GM18520 (cell line): Measurements from ENCODE around the gene TBXAS1.

Experiments
- ATAC-seq: cut with Tn5 transposase; IDR thresholded peaks from one replicate; pipeline ENCODE4 v1.9.1; 2021; ENCODE audit not compliant: unreplicated experiment

TBXAS1 gene

DNA sequence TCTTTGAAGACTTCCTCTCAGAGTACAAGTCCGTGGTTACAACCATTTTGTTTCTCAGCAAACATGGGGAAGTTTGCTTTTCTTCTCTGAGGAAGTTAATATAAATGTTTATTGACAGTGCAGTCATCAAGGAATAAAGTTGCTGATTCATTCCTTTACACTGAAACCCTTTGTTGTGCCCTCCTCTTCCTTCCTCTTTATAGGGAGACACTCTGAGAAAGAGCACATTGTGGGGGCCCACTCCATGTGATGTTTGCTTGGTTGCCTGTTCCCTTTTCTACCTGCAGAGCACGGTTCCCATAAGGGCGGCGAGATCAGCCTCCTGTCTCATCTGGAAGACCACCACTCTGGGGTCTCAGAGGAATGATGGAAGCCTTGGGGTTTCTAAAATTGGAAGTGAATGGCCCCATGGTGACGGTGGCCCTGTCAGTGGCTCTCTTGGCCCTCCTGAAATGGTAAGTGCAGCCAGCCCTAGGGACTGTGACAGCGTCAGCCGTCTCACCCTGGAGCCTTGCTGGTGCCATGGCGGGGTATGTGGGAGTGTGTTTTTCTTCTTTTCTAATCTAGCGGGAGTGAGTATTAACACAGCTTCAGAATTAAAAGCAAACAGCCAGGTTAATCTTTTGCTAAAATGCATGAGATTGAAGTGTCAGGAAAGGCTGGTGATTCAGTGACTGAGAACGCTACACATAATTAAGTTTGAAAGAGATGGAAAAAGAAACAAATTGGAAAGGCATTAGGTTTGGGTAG is at the start of gene TBXAS1:
Gene TBXAS1 (plus strand): TSS at position 240 of the 750 bp plus-strand sequence. CDS start 127 bp downstream, at position 367.
- ATAC-seq, result no peak

GRCh38 chr7:139782932-139783331 is 46.1 kb upstream of the TBXAS1 start:
- no peak for ATAC-seq

GRCh38 chr7:139783647-139784385 is 45.2 kb upstream of the TBXAS1 start:
- ATAC-seq, result no peak

GRCh38 chr7:139784648-139785047 is 44.4 kb upstream of the TBXAS1 start:
- ATAC-seq, result no peak

DNA sequence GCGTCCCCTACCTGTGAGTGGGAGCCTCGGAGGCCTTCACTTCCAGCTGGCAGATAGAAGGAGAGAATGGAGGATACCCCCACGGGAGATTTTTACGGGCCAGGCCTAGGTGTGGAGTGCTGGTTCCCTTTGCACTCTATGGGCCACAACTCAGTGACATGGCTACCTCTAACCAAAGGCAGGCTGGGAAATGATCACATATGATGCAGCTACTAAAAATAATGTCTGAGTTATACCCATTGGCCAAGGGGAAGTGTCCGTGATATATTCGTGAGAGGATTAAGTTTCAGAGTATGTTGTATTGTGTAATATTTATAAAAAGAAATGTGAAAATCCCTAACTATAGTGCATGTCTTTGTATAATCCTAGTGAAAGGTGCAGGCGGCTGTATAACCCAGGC is 37.7 kb upstream of the TBXAS1 start:
- no peak for ATAC-seq

- no peak for ATAC-seq
Observed at GRCh38 chr7:139797607-139798006, 31.5 kb upstream of the TBXAS1 start.

DNA sequence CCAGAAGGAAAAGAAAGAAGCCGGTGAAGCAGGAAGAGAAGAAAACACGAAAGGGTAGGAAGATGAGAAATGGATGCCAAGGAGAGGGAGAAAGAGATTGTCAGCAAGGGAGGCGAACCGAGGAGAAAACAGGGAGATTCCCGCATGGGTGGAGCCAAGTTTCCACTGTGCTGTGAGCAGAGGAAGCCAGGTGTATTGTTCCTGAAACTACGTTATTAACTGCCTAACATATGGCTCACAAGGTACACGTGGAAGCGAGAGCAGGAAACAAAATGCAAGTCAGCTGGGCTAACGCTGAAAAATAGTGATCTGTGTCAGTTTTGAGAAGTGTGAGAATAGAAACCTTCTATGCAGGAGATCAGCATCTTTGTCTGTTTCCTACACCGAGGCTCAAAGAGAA is 30.8 kb upstream of the TBXAS1 start:
- ATAC-seq, result no peak

GRCh38 chr7:139798892-139799291 is 30.2 kb upstream of the TBXAS1 start:
- no peak for ATAC-seq

DNA sequence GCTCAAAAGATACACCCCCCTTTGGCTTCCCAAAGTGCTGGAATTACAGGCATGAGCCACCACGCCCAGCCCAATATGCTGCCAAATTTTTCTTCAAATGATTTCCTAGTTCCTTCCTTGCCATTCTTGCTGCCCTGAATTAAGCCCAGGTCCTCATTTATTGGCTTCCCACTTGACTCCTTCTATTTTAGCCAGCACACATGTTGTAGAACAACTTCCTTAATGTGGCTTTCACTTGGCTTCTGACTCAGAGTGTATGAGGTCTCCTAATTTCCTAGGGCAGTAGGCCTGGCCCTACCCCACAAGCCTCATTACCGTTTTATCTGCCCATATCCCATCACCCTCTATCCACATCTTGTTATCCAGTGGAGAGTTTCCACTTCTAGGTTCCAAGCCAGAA is 29.5 kb upstream of the TBXAS1 start:
- no peak for ATAC-seq

- no peak for ATAC-seq
Observed at GRCh38 chr7:139804571-139804970, 24.5 kb upstream of the TBXAS1 start.

DNA sequence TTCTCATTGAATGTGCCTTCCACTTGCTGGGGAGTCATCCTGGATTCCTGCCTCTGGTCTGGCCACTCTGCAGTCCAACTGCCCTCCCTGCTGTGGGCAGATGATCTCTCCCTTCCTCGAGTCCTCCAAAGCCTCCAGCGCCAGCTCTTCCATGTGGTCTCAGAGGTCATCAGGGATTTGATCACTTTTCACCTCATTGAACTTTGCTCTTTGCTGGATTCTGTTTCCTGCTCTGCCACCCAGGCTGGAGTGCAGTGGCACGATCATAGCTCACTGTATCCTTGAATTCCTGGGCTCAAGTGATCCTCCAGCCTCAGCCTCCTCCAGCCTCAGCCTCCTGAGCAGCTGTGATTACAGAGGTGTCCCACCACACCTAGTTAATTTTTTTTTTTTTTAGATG is 22.1 kb upstream of the TBXAS1 start:
- no peak for ATAC-seq

DNA sequence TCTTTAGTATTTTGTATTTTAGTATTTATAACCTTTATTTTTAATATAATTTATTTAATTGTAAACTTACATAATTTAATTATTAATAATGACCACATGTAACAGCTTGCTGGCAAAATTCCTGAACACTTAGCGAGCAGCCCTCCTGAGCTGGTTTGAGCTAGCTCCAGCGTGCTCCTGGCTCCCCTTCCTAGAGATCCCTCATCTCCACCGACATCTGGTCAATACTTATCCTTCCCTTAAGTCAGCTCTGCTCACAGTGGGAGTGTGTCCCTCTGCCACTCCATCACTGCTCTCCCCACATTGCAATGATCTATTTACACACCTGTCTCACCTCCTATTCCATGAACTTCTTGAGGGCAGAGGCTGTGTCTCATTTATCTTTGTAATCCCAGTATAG is 20.6 kb upstream of the TBXAS1 start:
- no peak for ATAC-seq

GRCh38 chr7:139808846-139809442 is 20.1 kb upstream of the TBXAS1 start:
- ATAC-seq, result no peak

DNA sequence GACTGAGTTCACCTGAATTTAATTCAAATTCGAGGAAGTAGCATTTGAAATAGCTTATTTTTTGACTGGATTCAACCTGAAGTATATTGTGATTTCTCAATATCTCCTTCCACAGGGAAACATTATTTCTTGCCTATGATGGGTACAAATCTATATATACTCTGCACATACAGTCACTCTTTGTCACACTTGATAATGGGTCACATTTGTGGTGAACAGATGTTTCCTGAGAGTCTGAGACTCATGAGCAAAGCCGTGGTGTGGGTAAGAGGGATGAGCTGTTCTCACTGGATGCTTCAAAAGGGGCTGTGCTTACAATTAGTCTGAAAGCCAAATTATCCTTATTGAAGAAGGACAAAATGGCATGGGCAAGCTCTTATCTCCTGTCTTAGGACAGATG is 18.0 kb upstream of the TBXAS1 start:
- ATAC-seq, result no peak

DNA sequence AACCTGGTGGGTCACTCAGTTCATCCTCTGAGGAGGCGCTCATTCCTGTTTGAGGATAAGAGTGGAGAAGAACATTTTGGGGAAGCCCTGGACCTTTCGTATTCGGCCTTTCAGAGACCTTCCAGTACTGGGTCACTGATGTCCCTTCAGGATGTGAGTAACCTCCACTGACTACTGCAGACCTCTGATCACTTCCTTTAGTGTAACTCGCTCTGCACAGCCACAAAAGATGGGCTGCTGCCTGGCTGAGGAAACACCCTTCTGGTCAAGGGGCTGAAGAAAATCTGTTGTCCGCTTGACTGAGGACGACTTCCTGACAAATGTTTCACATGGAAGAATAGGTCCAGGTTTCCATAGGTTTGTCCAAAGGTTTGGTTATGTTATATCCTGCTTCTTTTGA is 15.9 kb upstream of the TBXAS1 start:
- no peak for ATAC-seq

- no peak for ATAC-seq
Observed at GRCh38 chr7:139813689-139814088, 15.4 kb upstream of the TBXAS1 start.

GRCh38 chr7:139817249-139817648 is 11.8 kb upstream of the TBXAS1 start:
- ATAC-seq, result no peak

GRCh38 chr7:139820089-139820488 is 9.0 kb upstream of the TBXAS1 start:
- ATAC-seq, result no peak

- ATAC-seq, result no peak
Observed at GRCh38 chr7:139821349-139822105, 7.5 kb upstream of the TBXAS1 start.

DNA sequence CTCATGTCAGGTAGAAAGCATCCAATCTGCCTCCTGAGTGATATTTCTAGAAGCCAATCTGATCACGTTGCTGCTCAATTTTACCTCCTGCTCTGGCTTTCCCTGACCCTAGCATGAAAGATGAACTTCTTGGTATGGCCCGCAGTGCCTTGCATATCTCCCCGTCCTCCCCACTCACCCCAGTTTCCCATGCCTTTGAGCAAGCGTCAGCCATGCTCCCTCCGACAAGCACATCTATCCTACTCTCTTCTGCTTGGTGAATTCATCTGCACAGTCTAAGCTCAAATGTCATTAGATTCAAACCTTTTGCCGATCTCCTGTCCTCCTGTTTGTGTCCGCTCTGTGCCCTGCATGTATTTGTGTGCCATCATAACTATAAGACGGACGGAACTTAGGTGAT is 6.2 kb upstream of the TBXAS1 start:
- no peak for ATAC-seq

- no peak for ATAC-seq
Observed at GRCh38 chr7:139823959-139824521, 5.0 kb upstream of the TBXAS1 start.
